LHCN-M2 (cell line): ENCODE measurements around the gene PTPRK. TPM values are rescaled to one million over a fixed set of nuclear protein-coding genes. Genes with fewer than 3 reads are reported as not detected.
"Not testable (repeated sequence)": the region's sequence is repeated elsewhere in the genome, so short reads cannot be mapped to it uniquely, and the experiment has no call there.

ENCODE experiments used
- DNase-seq: peaks from one replicate; pipeline ENCODE4 v3.0.0-alpha.2; 2012; ENCODE audit warnings: low read depth
- total RNA-seq: library from RNA; depleted of rRNA; stranded (reverse); fragments of >200 nt; gene quantifications from 2 replicates; pipeline ENCODE4 v1.2.3, GENCODE V29; 2014

PTPRK gene
- total RNA-seq, 1 experiment from 2014 or later: 50.9 TPM

DNA sequence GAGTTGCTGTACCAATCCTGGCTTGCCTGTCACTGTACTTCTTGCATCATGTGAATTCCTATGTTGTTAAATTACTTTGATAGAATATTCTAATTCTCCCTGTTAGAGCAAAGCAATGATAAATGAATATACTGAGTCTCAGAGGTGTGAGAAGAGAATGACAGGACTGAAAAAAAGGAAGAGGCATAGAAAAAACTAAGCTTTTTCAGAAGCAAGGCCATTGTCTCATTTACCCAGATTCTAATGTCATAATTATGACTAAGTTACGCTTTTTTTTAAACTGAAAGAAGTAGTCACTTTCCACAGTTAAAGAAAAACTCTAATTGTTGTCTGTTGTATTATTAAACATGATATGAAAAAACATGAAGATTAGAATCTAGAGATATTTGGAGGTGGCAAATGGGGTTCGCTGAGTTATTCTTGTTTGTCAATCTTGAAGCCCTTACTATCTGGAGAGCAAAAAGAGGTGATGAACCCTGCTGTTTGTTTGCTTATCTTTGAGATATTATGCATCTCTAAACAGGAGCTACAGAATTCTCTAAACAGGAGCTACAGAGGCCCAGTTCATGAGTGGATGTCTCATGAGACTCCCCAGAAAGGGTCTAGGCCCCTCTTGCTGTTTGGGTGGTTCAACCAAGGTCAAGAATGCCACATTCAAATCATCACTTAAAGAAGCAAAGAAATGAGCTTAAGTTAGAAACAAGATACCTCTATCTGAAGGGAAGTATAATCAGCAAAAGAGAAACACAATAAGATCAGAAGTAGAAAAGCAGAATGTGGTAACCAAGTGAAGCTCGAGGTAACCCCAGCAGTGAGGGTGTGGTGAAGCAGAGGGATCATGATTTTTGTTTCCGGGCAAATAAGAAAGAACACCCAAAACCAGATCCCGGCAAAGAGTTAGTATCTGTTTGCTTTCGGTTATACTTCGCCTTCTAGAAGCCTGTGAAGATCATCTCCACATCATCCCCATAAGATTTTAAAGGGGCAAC lies 586.3 kb downstream of the PTPRK start:
- DNase-seq: no peak

DNA sequence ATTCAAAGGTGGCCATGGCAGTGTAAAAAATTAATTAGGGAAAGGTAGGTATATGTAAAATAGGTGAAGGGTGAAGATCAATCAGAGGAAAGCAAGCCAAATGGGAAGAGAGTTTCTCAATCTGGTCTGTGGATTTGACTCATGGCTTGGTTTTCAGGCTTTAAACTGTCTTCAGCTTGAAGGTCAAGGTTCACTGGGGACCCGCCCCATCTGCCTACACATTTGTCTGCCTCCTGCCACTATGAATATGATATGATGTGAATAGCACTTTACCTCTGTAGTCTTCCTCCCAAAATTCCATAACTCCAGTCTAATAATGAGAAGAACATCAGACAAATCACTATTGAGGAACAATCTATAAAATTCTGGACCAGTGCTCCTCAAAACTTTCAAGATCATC lies 587.3 kb downstream of the PTPRK start:
- no peak for DNase-seq

DNA sequence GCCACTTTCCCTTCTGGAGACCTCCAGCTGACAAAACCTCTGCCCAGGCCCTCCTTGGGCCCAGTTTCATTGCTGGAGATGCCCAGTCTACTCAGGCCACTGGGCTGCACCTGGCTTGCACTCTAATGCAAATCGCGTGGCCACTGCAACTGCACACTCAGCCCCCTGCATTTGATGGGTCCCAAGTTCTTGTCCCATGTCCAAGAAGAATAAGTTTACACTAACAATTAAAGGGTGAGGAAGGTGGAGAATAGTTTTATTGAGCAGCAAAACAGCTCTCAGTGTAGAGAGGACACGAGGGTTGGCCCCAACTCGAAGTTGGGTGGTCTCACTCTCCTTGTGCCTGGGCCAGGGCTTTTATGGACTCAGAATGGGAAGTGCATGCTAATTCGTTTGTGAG lies 587.7 kb downstream of the PTPRK start:
- no peak for DNase-seq

DNA sequence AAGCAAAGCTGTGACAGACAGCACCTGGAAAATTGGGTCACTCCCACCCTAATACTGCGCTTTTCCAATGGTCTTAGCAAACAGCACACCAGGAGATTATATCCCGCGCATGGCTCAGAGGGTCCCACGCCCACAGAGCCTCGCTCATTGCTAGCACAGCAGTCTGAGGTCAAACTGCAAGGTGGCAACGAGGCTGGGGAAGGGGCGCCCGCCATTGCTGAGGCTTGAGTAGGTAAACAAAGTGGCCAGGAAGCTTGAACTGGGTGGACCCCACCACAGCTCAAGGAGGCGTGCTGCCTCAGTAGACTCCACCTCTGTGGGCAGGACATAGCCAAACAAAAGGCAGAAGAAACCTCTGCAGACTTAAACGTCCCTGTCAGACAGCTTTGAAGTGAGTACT lies 594.0 kb downstream of the PTPRK start:
- not testable (repeated sequence) for DNase-seq

DNA sequence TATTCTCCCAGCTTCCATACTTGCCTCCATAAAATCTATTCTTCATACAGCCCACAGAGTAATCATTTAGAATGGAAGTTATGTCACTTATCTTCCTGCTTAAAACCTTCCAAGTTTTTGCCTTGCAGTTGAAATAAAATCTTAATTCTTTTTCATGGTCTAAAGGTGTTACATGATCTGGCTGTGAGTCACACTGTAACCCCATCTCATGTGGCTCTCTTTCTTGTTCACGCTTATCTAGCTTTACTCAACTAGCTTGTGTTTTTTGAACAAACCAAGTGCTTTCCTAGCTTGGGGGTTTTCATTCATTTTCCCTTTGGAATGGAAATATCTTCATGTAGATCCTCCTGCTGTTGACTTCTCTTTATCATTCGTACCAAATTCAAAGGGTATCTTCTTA lies 596.0 kb downstream of the PTPRK start:
- peak; percentile 67 for DNase-seq

DNA sequence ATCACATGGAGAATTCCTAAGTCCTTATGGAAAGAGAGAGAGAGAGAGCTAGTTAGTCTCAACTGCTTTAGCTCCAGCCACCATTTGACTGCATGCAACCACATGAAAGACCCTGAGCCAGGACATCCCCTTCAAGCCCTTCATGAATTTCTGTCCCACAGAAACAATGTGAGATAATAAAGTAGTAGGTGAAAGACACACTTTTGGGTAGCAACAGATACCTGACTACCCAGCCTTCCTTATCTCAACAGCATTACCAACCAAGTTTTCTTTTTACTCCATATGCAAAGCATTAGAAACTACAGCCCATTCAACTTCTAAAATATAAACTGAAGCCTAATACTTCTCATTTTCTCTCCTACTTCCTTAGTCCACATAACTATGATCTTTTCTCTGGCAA lies 596.4 kb downstream of the PTPRK start:
- DNase-seq: no peak

DNA sequence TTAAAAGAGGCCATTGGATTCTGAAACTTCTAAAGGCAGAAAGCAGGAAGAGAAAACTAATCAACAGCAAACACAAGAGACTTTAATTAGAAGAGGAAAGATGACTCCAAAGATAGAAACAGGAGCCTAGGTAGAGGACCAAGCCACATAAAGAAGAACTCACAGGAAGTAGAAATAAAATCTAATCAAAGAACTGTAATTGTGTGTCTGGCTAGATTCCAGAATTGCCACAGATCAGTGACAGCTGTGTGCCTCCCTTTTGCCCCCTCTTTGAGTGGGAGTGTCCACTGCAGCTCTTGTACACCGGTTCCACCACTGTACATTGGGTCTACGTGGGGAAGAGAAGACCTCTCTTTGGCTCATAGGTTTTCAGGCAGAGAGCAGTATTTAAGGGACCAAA lies 597.3 kb downstream of the PTPRK start:
- no peak for DNase-seq

DNA sequence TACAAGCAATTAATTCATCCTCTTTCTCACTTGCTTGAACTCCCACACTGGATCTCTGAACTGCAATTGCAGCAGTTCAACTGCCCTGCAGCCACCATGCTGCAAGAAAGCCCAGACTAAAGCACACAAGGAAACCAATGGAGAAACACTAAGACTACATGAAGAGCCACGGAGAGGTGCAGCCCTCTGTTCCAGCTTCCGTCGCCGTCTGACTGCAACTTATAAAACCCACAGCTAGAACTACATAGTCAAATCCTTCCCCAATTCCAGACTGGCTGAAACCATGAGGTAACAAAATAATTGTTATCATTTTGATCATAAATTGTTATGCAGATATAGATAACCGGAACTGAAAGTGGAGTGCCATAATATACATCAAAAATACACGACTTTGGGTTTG lies 598.4 kb downstream of the PTPRK start:
- DNase-seq: no peak

DNA sequence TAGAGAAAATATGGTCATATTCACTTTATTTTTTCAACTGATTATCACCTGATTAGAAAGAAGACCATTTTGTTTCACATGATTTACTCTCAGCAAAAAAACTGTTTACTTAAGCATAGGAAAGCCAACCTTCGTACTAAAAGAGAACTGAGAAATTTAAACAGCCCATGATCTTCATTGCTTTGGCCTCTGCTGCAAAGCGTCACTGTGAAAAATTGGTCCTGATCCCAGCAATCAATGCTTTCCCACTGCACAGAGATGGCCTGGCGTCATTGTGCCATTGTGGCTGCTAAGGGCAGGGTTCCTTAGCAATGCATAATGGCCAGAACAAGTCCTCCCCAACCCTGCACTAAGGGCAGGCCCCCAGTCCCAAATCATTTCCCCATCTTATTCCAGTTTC lies 599.6 kb downstream of the PTPRK start:
- no peak for DNase-seq
